Activated CD4-positive, alpha-beta T cell treated with anti-CD3 and anti-CD28 coated beads for 36 hours (primary cell): ENCODE data around the gene CTDSPL. TPM values are rescaled to one million over a fixed set of nuclear protein-coding genes. Genes with fewer than 3 reads are reported as not detected.
"Not testable (repeated sequence)": the region's sequence is repeated elsewhere in the genome, so short reads cannot be mapped to it uniquely, and the experiment has no call there.

Source experiments
- ATAC-seq: fragments of 200-7000 bp; cut with Tn5 transposase; one replicate; pipeline ENCODE4 v1.10.0; 2021; ENCODE audit warnings: mild to moderate bottlenecking, moderate library complexity
- CTCF ChIA-PET: fragments of 350-600 bp; sonication (Branson Sonifier 250); formaldehyde crosslinking; loops from one replicate; lab custom pipeline; 2021; ENCODE audit warnings: antibody characterized with exemption; lab: Charles Lee
- POLR2A ChIA-PET: fragments of 350-600 bp; sonication (Branson Sonifier 250); formaldehyde crosslinking; loops from one replicate; lab custom pipeline; 2021; ENCODE audit warnings: antibody characterized with exemption, inconsistent platforms; lab: Charles Lee
- DNase-seq: peaks from one replicate; pipeline ENCODE4 v3.0.0-alpha.2; 2020
- H3K27ac Mint-ChIP-seq: one replicate; pipeline ENCODE4 v1.8.0; 2021; ENCODE audit warnings: mixed read lengths
- H3K27me3 Mint-ChIP-seq: one replicate; pipeline ENCODE4 v1.8.0; 2021; ENCODE audit warnings: mixed read lengths
- H3K36me3 Mint-ChIP-seq: one replicate; pipeline ENCODE4 v1.8.0; 2021; ENCODE audit warnings: low read depth, mixed read lengths
- H3K4me1 Mint-ChIP-seq: one replicate; pipeline ENCODE4 v1.8.0; 2021; ENCODE audit warnings: mixed read lengths
- H3K4me3 Mint-ChIP-seq: one replicate; pipeline ENCODE4 v1.8.0; 2021; ENCODE audit warnings: mild to moderate bottlenecking, moderate library complexity, mixed read lengths
- H3K9me3 Mint-ChIP-seq: one replicate; pipeline ENCODE4 v1.8.0; 2021; ENCODE audit warnings: low read depth, mixed read lengths
- intact Hi-C, 2 experiments: fragments of 100-400 bp; cut with DNase I in 1 of 2; cut with micrococcal nuclease in 1 of 2; formaldehyde crosslinking; loops; one replicate each; pipeline versions ENCODE4 v1.14.2 to v1.15.1; 2022 to 2024; cut with DNase I, micrococcal nuclease
- total RNA-seq, 2 experiments: library from RNA; stranded (reverse); gene quantifications; one replicate each; pipeline ENCODE4 v1.2.3, GENCODE V29; 2021

CTDSPL gene
- total RNA-seq, 2 experiments from 2014 or later: 3.9 to 5.3 TPM

- H3K4me3 Mint-ChIP-seq: no peak overlapping the region
- H3K9me3 Mint-ChIP-seq: no peaks in the 10 kb centered on the region
- POLR2A ChIA-PET: no interaction called here
- DNase-seq: no peak
- H3K27ac Mint-ChIP-seq: no peak overlapping the region
- CTCF ChIA-PET: interaction anchor here (0.9 to 3.6 kb wide), 4 partner anchors 9 to 19 kb away, joined by 3 to 16 read pairs (median 3); no protein-coding TSS in a partner anchor
- H3K36me3 Mint-ChIP-seq: no peaks in the 10 kb centered on the region
- peaks cover 3% of the 10 kb centered on the region for H3K4me1 Mint-ChIP-seq
- no peak for ATAC-seq
- H3K27me3 Mint-ChIP-seq: no peaks in the 10 kb centered on the region
- intact Hi-C loops: loop anchor here in 1 of 2 experiments (5.0 kb wide), 1 partner anchor 118 kb away; no protein-coding TSS in a partner anchor
Observed at GRCh38 chr3:37984051-37984450, 122.4 kb downstream of the CTDSPL start.

GRCh38 chr3:37984596-37984995, 122.9 kb downstream of the CTDSPL start:
- no peak for DNase-seq
- ChIA-PET CTCF (interaction anchor here (1.3 to 3.6 kb wide), 3 partner anchors 8 to 12 kb away, joined by 3 to 16 read pairs (median 3); no protein-coding TSS in a partner anchor), POLR2A (no interaction called here)
- intact Hi-C loops: loop anchor here in 1 of 2 experiments (5.0 kb wide), 1 partner anchor 118 kb away; no protein-coding TSS in a partner anchor
- no peak for ATAC-seq
- H3K27me3 Mint-ChIP-seq: no peaks in the 10 kb centered on the region
- H3K9me3 Mint-ChIP-seq: no peaks in the 10 kb centered on the region
- peaks cover 3% of the 10 kb centered on the region for H3K4me1 Mint-ChIP-seq
- no peaks in the 10 kb centered on the region for H3K36me3 Mint-ChIP-seq
- H3K27ac Mint-ChIP-seq: no peak overlapping the region
- no peak overlapping the region for H3K4me3 Mint-ChIP-seq

- ChIA-PET CTCF (interaction anchor here (1.0 to 3.6 kb wide), 3 partner anchors 9 to 12 kb away, joined by 3 to 16 read pairs (median 5); no protein-coding TSS in a partner anchor), POLR2A (no interaction called here)
- no peaks in the 10 kb centered on the region for H3K36me3 Mint-ChIP-seq
- ATAC-seq: no peak
- no peak overlapping the region for H3K27ac Mint-ChIP-seq
- no peak for DNase-seq
- intact Hi-C loops: no loop called here
- H3K4me3 Mint-ChIP-seq: no peak overlapping the region
- H3K4me1 Mint-ChIP-seq: peaks cover 3% of the 10 kb centered on the region
- no peaks in the 10 kb centered on the region for H3K9me3 Mint-ChIP-seq
- no peaks in the 10 kb centered on the region for H3K27me3 Mint-ChIP-seq
Observed at GRCh38 chr3:37985637-37986320, 124.1 kb downstream of the CTDSPL start.

- H3K4me3 Mint-ChIP-seq: no peak overlapping the region
- DNase-seq: no peak
- intact Hi-C loops: no loop called here
- POLR2A ChIA-PET: no interaction called here
- H3K4me1 Mint-ChIP-seq: peaks cover 3% of the 10 kb centered on the region
- CTCF ChIA-PET: interaction anchor here (1.0 to 3.6 kb wide), 3 partner anchors 10 to 13 kb away, joined by 3 to 16 read pairs (median 5); no protein-coding TSS in a partner anchor
- no peak for ATAC-seq
- H3K27me3 Mint-ChIP-seq: no peaks in the 10 kb centered on the region
- no peak overlapping the region for H3K27ac Mint-ChIP-seq
- H3K36me3 Mint-ChIP-seq: no peaks in the 10 kb centered on the region
- H3K9me3 Mint-ChIP-seq: no peaks in the 10 kb centered on the region
Observed at GRCh38 chr3:37986479-37987314, 125.0 kb downstream of the CTDSPL start.

GRCh38 chr3:37987315-37987697, 125.6 kb downstream of the CTDSPL start:
- H3K36me3 Mint-ChIP-seq: no peaks in the 10 kb centered on the region
- H3K4me3 Mint-ChIP-seq: no peak overlapping the region
- H3K9me3 Mint-ChIP-seq: no peaks in the 10 kb centered on the region
- CTCF ChIA-PET: no interaction called here
- DNase-seq: no peak
- peaks cover 3% of the 10 kb centered on the region for H3K4me1 Mint-ChIP-seq
- ATAC-seq: no peak
- no peaks in the 10 kb centered on the region for H3K27me3 Mint-ChIP-seq
- POLR2A ChIA-PET: no interaction called here
- no peak overlapping the region for H3K27ac Mint-ChIP-seq
- intact Hi-C loops: no loop called here

DNA sequence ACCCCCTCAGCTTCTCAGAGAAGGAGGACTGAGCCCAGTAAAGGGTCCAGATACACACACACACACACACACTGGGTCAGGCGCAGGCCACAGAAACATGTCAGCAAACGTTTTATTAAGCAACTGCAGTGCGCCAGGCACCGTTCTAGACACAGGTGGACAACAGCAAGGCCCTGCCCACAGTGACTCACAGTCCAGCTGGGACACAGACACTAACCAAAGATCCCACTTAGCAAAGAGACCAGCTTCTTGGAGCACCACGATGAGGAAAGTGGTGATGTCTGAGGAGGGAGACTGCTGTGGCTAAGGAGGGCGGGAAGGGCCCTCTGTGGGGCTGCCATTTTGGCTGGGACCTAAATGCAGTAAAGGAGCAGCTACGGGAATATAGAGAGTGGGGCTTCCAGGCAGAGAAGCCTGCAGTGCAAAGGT, 126.1 kb downstream of the CTDSPL start:
- H3K36me3 Mint-ChIP-seq: no peaks in the 10 kb centered on the region
- no peaks in the 10 kb centered on the region for H3K9me3 Mint-ChIP-seq
- CTCF ChIA-PET: no interaction called here
- peaks cover 3% of the 10 kb centered on the region for H3K4me1 Mint-ChIP-seq
- DNase-seq: no peak
- H3K27me3 Mint-ChIP-seq: no peaks in the 10 kb centered on the region
- H3K27ac Mint-ChIP-seq: no peak overlapping the region
- ATAC-seq: no peak
- no peak overlapping the region for H3K4me3 Mint-ChIP-seq
- intact Hi-C loops: no loop called here
- POLR2A ChIA-PET: no interaction called here

DNA sequence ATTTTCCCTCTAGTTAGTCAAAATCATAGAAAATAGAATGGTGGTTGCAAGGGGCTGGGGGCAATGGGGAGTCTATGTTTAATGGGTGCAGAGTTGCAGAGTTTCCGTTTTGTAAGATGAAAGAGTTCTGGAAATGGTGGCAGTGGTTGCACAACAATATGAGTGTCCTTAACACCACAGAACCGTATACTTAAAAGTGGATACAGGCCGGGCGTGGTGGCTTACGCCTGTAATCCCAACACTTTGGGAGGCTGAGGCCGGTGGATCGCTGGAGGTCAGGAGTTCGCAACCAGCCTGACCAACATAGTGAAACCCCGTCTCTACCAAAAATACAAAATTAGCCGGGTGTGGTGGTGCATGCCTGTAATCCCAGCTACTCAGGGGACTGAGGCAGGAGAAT, 126.7 kb downstream of the CTDSPL start:
- not testable (repeated sequence) for ATAC-seq

DNA sequence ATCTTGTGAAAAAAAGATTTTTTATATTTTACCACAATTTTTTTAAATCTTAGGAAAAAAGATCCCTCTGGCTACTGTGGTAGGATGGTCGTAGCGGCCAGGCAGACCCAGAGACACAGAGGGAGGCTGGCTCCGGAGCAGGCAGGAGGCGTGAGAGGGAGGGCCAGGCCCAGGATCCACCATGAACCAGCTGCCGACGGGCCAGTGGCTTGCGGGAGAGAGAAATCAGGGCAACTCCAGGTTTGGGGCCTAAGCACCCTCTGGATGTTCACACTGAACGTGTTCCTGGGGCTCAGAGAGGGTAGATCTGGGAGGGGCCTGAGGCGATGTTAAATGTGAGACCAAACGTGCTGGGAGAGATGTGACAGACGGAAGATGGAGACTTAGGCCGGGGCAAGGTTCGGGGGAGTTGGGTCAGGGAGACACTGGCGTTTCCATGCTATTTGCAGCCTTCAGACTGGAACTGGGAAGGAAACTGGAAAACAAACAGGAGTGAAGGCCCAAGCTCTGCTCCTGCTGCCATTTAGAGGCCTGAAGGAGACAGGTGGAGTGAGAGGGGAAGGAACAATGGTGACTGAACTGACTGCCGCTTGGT, 127.3 kb downstream of the CTDSPL start:
- H3K4me3 Mint-ChIP-seq: no peak overlapping the region
- intact Hi-C loops: no loop called here
- DNase-seq (no peak), ATAC-seq (no peak)
- ChIA-PET POLR2A (no interaction called here), CTCF (interaction anchor here (1.0 kb wide), 1 partner anchor 8 kb away, joined by 4 read pairs; no protein-coding TSS in a partner anchor)
- H3K36me3 Mint-ChIP-seq: no peaks in the 10 kb centered on the region
- no peaks in the 10 kb centered on the region for H3K9me3 Mint-ChIP-seq
- H3K4me1 Mint-ChIP-seq: peaks cover 10% of the 10 kb centered on the region
- no peak overlapping the region for H3K27ac Mint-ChIP-seq
- no peaks in the 10 kb centered on the region for H3K27me3 Mint-ChIP-seq

More for the DNA sequence above, 126.7 kb downstream of the CTDSPL start:
- CTCF ChIA-PET: interaction anchor here (1.0 kb wide), 1 partner anchor 9 kb away, joined by 4 read pairs; no protein-coding TSS in a partner anchor
- H3K4me1 Mint-ChIP-seq, H3K4me3 Mint-ChIP-seq, H3K27me3 Mint-ChIP-seq, H3K36me3 Mint-ChIP-seq, POLR2A ChIA-PET, intact Hi-C loops, DNase-seq, H3K9me3 Mint-ChIP-seq, H3K27ac Mint-ChIP-seq: not testable (repeated sequence)

GRCh38 chr3:37989821-37990480, 128.3 kb downstream of the CTDSPL start:
- no peaks in the 10 kb centered on the region for H3K27me3 Mint-ChIP-seq
- ATAC-seq (no peak), DNase-seq (no peak)
- CTCF ChIA-PET: no interaction called here
- H3K4me3 Mint-ChIP-seq: no peak overlapping the region
- H3K9me3 Mint-ChIP-seq: no peaks in the 10 kb centered on the region
- H3K4me1 Mint-ChIP-seq: peaks cover 15% of the 10 kb centered on the region
- POLR2A ChIA-PET: no interaction called here
- H3K27ac Mint-ChIP-seq: no peak overlapping the region
- H3K36me3 Mint-ChIP-seq: no peaks in the 10 kb centered on the region
- intact Hi-C loops: no loop called here

GRCh38 chr3:37990527-37990926, 128.8 kb downstream of the CTDSPL start, which contains the start of gene VILL:
Gene VILL (plus strand): TSS chr3:37990786. CDS start chr3:37993673, 2,887 bp downstream.
- Mint-ChIP-seq H3K9me3 (no peaks in the 10 kb centered on the region), H3K4me1 (peaks cover 21% of the 10 kb centered on the region), H3K4me3 (no peak within 1 kb of the TSS), H3K27ac (no peak within 1 kb of the TSS), H3K36me3 (peaks cover under 1% of the 10 kb centered on the region), H3K27me3 (no peaks in the 10 kb centered on the region)
- intact Hi-C loops: no loop called here
- DNase-seq (no peak), ATAC-seq (no peak)
- ChIA-PET CTCF (no interaction called here), POLR2A (no interaction called here)

DNA sequence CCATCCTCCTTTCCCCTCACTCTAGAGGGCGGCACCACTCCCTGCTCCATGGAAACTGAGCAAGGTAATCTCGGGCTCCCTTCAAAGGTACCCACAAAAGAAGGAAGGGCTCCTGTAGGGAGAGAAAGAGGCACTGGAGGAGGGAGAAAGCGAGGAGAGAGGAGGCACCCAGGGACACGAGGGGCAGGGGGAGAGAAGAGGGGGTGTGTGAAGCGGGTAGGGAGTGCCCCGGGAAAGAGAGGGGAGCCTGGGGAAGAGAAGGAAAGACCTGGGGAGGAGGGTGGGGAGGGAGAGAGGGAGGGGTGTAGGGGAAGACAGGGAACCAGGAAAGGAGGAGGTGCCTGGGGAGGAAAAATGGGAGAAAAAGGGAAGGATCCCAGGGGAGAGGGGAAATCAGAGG, 129.4 kb downstream of the CTDSPL start:
- POLR2A ChIA-PET: no interaction called here
- intact Hi-C loops: no loop called here
- no peak for DNase-seq
- H3K9me3 Mint-ChIP-seq: no peaks in the 10 kb centered on the region
- no peak overlapping the region for H3K4me3 Mint-ChIP-seq
- H3K4me1 Mint-ChIP-seq: peaks cover 27% of the 10 kb centered on the region
- no peak for ATAC-seq
- no peak overlapping the region for H3K27ac Mint-ChIP-seq
- no peaks in the 10 kb centered on the region for H3K27me3 Mint-ChIP-seq
- CTCF ChIA-PET: no interaction called here
- H3K36me3 Mint-ChIP-seq: peaks cover 7% of the 10 kb centered on the region
